Osteoblast (primary cell): ENCODE results near the gene ATP2B3. TPM values are rescaled to one million over a fixed set of nuclear protein-coding genes. Genes with fewer than 3 reads are reported as not detected.

Source experiments
- DNase-seq: peaks from one replicate; pipeline ENCODE4 v3.0.0; 2011; ENCODE audit warnings: low spot score, mixed read lengths; ENCODE audit not compliant: insufficient read length; ENCODE audit errors: missing footprints
- H2AFZ ChIP-seq: 2 replicates; pipeline ENCODE4 v1.6.0; 2011; ENCODE audit warnings: mild to moderate bottlenecking, low read length
- H3K27ac ChIP-seq: 2 replicates; pipeline ENCODE4 v1.5.1; 2011; ENCODE audit warnings: mild to moderate bottlenecking, low read depth, low read length, moderate library complexity
- H3K27me3 ChIP-seq: 2 replicates; pipeline ENCODE4 v1.6.0; 2012; ENCODE audit warnings: mild to moderate bottlenecking, control low read depth, inconsistent platforms, low read length, moderate library complexity; ENCODE audit not compliant: insufficient read depth
- H3K36me3 ChIP-seq: 2 replicates; pipeline ENCODE4 v1.5.1; 2011; ENCODE audit warnings: mild to moderate bottlenecking, low read length, control low read depth, moderate library complexity; ENCODE audit not compliant: insufficient read depth
- H3K4me1 ChIP-seq: 2 replicates; pipeline ENCODE4 v1.5.1; 2011; ENCODE audit warnings: mild to moderate bottlenecking, low read length, control low read depth, moderate library complexity; ENCODE audit not compliant: insufficient read depth
- H3K4me2 ChIP-seq: 2 replicates; pipeline ENCODE4 v1.6.0; 2011; ENCODE audit warnings: mild to moderate bottlenecking, low read length; ENCODE audit not compliant: insufficient read depth
- H3K4me3 ChIP-seq: fragments of 200-600 bp; sonication (generic); 3 replicates; pipeline ENCODE4 v1.5.1; 2012; ENCODE audit warnings: mild to moderate bottlenecking, low read length, inconsistent platforms; ENCODE audit not compliant: insufficient read depth
- H3K79me2 ChIP-seq: 2 replicates; pipeline ENCODE4 v1.6.0; 2012; ENCODE audit warnings: mild to moderate bottlenecking, low read length, control low read depth, inconsistent platforms; ENCODE audit not compliant: insufficient read depth
- H3K9me3 ChIP-seq: 2 replicates; pipeline ENCODE4 v1.5.1; 2011; ENCODE audit warnings: low read depth, low read length, control low read depth
- H4K20me1 ChIP-seq: 2 replicates; pipeline ENCODE4 v1.6.0; 2012; ENCODE audit warnings: mild to moderate bottlenecking, low read length, control low read depth; ENCODE audit not compliant: insufficient read depth
- CTCF ChIP-seq: IDR thresholded peaks from 2 replicates; pipeline ENCODE4 v1.5.1; 2011; ENCODE audit warnings: mild to moderate bottlenecking, low read depth, low read length, moderate library complexity; ENCODE audit errors: extremely low read depth
- total RNA-seq: library from RNA; depleted of rRNA; stranded (reverse); fragments of >200 nt; gene quantifications from 2 replicates; pipeline ENCODE4 v1.2.3, GENCODE V29; 2012

ATP2B3 gene
- total RNA-seq, 1 donor, result not detected

- H3K27me3 ChIP-seq, result peaks cover 28% of the 10 kb centered on the region
- peaks cover 11% of the 10 kb centered on the region for H3K4me1 ChIP-seq
- peak; percentile 85 for DNase-seq
- no peak for TF ChIP-seq CTCF
- no peak overlapping the region for H3K27ac ChIP-seq
- H4K20me1 ChIP-seq, result peaks cover 13% of the 10 kb centered on the region
- H2AFZ ChIP-seq, result no peak overlapping the region
- no peaks in the 10 kb centered on the region for H3K9me3 ChIP-seq
- no peaks in the 10 kb centered on the region for H3K79me2 ChIP-seq
- no peak overlapping the region for H3K4me2 ChIP-seq
- no peak overlapping the region for H3K4me3 ChIP-seq
- no peaks in the 10 kb centered on the region for H3K36me3 ChIP-seq
These were observed 1.4 kb upstream of the ATP2B3 start for GRCh38 chrX:153516073-153516472.

- no peaks in the 10 kb centered on the region for H3K79me2 ChIP-seq
- H2AFZ ChIP-seq, result no peak overlapping the region
- DNase-seq, result peak; percentile 86
- no peak for TF ChIP-seq CTCF
- peaks cover 28% of the 10 kb centered on the region for H3K27me3 ChIP-seq
- H3K36me3 ChIP-seq, result no peaks in the 10 kb centered on the region
- H3K4me3 ChIP-seq, result no peak overlapping the region
- no peak overlapping the region for H3K27ac ChIP-seq
- peaks cover 17% of the 10 kb centered on the region for H3K4me1 ChIP-seq
- no peak overlapping the region for H3K4me2 ChIP-seq
- no peaks in the 10 kb centered on the region for H3K9me3 ChIP-seq
- H4K20me1 ChIP-seq, result peaks cover 6% of the 10 kb centered on the region
These were observed 748 bp downstream of the ATP2B3 start for GRCh38 chrX:153517946-153518834.

- no peaks in the 10 kb centered on the region for H3K36me3 ChIP-seq
- no peak overlapping the region for H3K27ac ChIP-seq
- no peak for TF ChIP-seq CTCF
- no peak overlapping the region for H3K4me3 ChIP-seq
- peaks cover 37% of the 10 kb centered on the region for H3K27me3 ChIP-seq
- H2AFZ ChIP-seq, result no peak overlapping the region
- H4K20me1 ChIP-seq, result peaks cover 6% of the 10 kb centered on the region
- H3K4me1 ChIP-seq, result peaks cover 17% of the 10 kb centered on the region
- H3K9me3 ChIP-seq, result no peaks in the 10 kb centered on the region
- H3K4me2 ChIP-seq, result peak overlapping the region; percentile 12
- peak; percentile 99 for DNase-seq
- H3K79me2 ChIP-seq, result no peaks in the 10 kb centered on the region
These were observed 2.3 kb downstream of the ATP2B3 start for GRCh38 chrX:153519569-153520286.
